ENCODE results near the gene MYLK4. TPM values are rescaled to one million over a fixed set of nuclear protein-coding genes. Genes with fewer than 3 reads are reported as not detected.

MYLK4 gene
- polyA plus RNA-seq, 1 donor from 2014 or later = 1.3 TPM

DNA sequence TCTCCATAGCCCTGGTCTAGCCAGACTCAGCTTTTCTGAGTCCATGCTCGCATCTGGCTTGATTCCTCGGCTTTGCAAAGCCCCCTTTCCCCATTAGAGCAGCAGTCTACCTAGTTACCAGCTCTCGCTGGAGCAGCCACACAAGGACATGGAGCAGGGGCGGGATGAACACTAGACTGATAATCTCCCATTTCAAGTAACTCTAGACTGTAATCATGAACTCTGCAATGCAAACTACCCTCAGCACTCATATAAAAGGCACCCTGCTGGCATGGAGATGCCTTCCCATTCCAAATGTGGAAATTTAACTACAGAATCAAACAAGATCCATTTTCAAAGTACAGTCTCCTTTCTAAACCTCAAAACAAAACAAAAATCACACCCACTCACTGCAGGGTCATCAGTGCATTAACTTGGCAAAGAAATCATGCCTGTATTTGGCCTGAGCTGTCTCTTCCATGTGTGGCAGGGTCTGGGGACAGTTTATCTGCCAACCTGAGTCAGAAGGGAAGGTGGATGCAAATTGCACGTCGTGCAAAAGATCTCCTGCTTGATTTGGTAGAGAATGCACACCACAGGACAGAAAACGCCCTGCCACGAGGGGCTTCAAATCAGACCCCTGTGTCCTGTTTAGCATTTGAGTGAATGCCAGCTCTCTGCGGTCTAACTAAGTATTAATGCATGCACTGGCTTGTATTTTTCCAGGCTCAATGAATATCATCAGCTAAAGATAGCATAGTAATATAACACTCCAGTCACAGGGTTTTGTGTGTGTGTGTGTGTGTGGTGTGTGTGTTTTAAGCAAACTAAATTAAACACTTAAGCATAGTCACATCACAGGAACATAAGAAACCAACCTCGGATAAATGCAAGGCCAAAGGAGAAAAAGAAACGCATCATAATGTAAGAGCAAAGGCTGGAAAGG, 85.3 kb downstream of the MYLK4 start:
- Histone ChIP-seq H3K27me3 (ENCODE audit: insufficient read depth, low read depth, low read length) (no peaks in the 10 kb centered on the region), H3K9me2 (ENCODE audit: insufficient read depth, low read length) (no peaks in the 10 kb centered on the region), H4K20me1 (ENCODE audit: insufficient read depth) (no peaks in the 10 kb centered on the region), H3K36me3 (ENCODE audit: insufficient read depth, low read length) (no peaks in the 10 kb centered on the region), H3K79me2 (replicated peaks; ENCODE audit: insufficient read depth, low read length) (no peaks in the 10 kb centered on the region), H3F3A (ENCODE audit: insufficient read depth, low read length, poor library complexity, severe bottlenecking) (no peaks in the 10 kb centered on the region), H3K9me3 (ENCODE audit: low read length) (no peaks in the 10 kb centered on the region), H3K27ac (ENCODE audit: low read length) (no peak overlapping the region), H2AFZ (ENCODE audit: low read depth, low read length) (no peak overlapping the region), H3K4me2 (ENCODE audit: low read length) (no peak overlapping the region), H3K4me3 (ENCODE audit: low read length) (no peak overlapping the region), H3K9ac (ENCODE audit: low read length) (no peak overlapping the region)
- TF ChIP-seq POLR2AphosphoS5 (IDR thresholded peaks at IDR 0.05) (no peak), RAD21 (conservative IDR thresholded peaks at IDR 0.05) (no peak), SMC3 (conservative IDR thresholded peaks at IDR 0.05; ENCODE audit: poor library complexity) (no peak), EP300 (conservative IDR thresholded peaks at IDR 0.05; ENCODE audit: poor library complexity, severe bottlenecking) (no peak), EZH2 (IDR thresholded peaks at IDR 0.05; ENCODE audit: borderline replicate concordance, insufficient read depth, low read length, poor library complexity, severe bottlenecking) (no peak), TAF1 (IDR thresholded peaks at IDR 0.05; ENCODE audit: low read depth) (no peak), MXI1 (conservative IDR thresholded peaks at IDR 0.05; ENCODE audit: poor library complexity, severe bottlenecking) (no peak)
- TF ChIP-seq, protein P1, sequence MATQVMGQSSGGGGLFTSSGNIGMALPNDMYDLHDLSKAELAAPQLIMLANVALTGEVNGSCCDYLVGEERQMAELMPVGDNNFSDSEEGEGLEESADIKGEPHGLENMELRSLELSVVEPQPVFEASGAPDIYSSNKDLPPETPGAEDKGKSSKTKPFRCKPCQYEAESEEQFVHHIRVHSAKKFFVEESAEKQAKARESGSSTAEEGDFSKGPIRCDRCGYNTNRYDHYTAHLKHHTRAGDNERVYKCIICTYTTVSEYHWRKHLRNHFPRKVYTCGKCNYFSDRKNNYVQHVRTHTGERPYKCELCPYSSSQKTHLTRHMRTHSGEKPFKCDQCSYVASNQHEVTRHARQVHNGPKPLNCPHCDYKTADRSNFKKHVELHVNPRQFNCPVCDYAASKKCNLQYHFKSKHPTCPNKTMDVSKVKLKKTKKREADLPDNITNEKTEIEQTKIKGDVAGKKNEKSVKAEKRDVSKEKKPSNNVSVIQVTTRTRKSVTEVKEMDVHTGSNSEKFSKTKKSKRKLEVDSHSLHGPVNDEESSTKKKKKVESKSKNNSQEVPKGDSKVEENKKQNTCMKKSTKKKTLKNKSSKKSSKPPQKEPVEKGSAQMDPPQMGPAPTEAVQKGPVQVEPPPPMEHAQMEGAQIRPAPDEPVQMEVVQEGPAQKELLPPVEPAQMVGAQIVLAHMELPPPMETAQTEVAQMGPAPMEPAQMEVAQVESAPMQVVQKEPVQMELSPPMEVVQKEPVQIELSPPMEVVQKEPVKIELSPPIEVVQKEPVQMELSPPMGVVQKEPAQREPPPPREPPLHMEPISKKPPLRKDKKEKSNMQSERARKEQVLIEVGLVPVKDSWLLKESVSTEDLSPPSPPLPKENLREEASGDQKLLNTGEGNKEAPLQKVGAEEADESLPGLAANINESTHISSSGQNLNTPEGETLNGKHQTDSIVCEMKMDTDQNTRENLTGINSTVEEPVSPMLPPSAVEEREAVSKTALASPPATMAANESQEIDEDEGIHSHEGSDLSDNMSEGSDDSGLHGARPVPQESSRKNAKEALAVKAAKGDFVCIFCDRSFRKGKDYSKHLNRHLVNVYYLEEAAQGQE (IDR thresholded peaks at IDR 0.05; ENCODE audit: borderline replicate concordance) = no peak
- TF ChIP-seq, protein P2, sequence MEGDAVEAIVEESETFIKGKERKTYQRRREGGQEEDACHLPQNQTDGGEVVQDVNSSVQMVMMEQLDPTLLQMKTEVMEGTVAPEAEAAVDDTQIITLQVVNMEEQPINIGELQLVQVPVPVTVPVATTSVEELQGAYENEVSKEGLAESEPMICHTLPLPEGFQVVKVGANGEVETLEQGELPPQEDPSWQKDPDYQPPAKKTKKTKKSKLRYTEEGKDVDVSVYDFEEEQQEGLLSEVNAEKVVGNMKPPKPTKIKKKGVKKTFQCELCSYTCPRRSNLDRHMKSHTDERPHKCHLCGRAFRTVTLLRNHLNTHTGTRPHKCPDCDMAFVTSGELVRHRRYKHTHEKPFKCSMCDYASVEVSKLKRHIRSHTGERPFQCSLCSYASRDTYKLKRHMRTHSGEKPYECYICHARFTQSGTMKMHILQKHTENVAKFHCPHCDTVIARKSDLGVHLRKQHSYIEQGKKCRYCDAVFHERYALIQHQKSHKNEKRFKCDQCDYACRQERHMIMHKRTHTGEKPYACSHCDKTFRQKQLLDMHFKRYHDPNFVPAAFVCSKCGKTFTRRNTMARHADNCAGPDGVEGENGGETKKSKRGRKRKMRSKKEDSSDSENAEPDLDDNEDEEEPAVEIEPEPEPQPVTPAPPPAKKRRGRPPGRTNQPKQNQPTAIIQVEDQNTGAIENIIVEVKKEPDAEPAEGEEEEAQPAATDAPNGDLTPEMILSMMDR (IDR thresholded peaks at IDR 0.05; ENCODE audit: poor library complexity, severe bottlenecking) = no peak

DNA sequence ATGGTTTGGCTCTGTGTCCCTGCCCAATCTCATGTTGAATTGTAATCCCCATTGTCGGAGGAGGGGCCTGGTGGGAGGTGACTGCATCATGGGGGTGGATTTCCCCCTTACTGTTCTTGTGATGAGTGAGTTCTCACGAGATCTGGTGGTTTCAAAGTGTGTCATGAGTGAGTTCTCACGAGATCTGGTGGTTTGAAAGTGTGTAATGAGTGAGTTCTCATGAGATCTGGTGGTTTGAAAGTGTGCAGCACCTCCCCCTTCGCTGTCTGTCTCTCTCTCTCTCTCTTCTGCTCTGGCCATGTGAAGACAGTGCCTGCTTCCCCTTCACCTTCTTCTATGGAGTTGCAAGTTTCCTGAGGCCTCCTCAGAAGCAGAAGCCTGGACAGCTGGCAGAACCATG, 87.6 kb downstream of the MYLK4 start:
- TF ChIP-seq EP300 (conservative IDR thresholded peaks at IDR 0.05; ENCODE audit: poor library complexity, severe bottlenecking) = no peak
- no peak for TF ChIP-seq SMC3 (conservative IDR thresholded peaks at IDR 0.05; ENCODE audit: poor library complexity)
- no peak for TF ChIP-seq EZH2 (IDR thresholded peaks at IDR 0.05; ENCODE audit: borderline replicate concordance, insufficient read depth, low read length, poor library complexity, severe bottlenecking)
- TF ChIP-seq, protein P2 (IDR thresholded peaks at IDR 0.05; ENCODE audit: poor library complexity, severe bottlenecking) = no peak
- no peak for TF ChIP-seq RAD21 (conservative IDR thresholded peaks at IDR 0.05)
- TF ChIP-seq, protein P1 (IDR thresholded peaks at IDR 0.05; ENCODE audit: borderline replicate concordance) = no peak
- TF ChIP-seq POLR2AphosphoS5 (IDR thresholded peaks at IDR 0.05) = no peak
- no peak for TF ChIP-seq MXI1 (conservative IDR thresholded peaks at IDR 0.05; ENCODE audit: poor library complexity, severe bottlenecking)
- TF ChIP-seq TAF1 (IDR thresholded peaks at IDR 0.05; ENCODE audit: low read depth) = no peak
- Histone ChIP-seq H3K9me2 (ENCODE audit: insufficient read depth, low read length) (no peaks in the 10 kb centered on the region), H2AFZ (ENCODE audit: low read depth, low read length) (no peak overlapping the region)

More for the DNA sequence above, 87.6 kb downstream of the MYLK4 start:
- no peaks in the 10 kb centered on the region for H4K20me1 ChIP-seq (ENCODE audit: insufficient read depth)
- no peaks in the 10 kb centered on the region for H3K36me3 ChIP-seq (ENCODE audit: insufficient read depth, low read length)
- no peaks in the 10 kb centered on the region for H3K27me3 ChIP-seq (ENCODE audit: insufficient read depth, low read depth, low read length)
- H3K9me3 ChIP-seq (ENCODE audit: low read length) = no peaks in the 10 kb centered on the region
- no peaks in the 10 kb centered on the region for H3K79me2 ChIP-seq (replicated peaks; ENCODE audit: insufficient read depth, low read length)
- H3K4me3 ChIP-seq (ENCODE audit: low read length) = no peak overlapping the region
- H3K9ac ChIP-seq (ENCODE audit: low read length) = no peak overlapping the region
- no peak overlapping the region for H3K4me2 ChIP-seq (ENCODE audit: low read length)
- no peak overlapping the region for H3K27ac ChIP-seq (ENCODE audit: low read length)
- no peaks in the 10 kb centered on the region for H3F3A ChIP-seq (ENCODE audit: insufficient read depth, low read length, poor library complexity, severe bottlenecking)
